Esophagus squamous epithelium (tissue), 4 donors: Measurements from ENCODE around the gene VAX1.
A peak's percentile ranks its signal among the peaks of the same experiment; 100 is the strongest.

Source experiments
- POLR2A ChIP-seq, 4 donors: fragments of 450-650 bp; IDR thresholded peaks; one replicate each; pipeline ENCODE4 v1.6.1; 2017; ENCODE audit warnings: antibody characterized with exemption in 4 of 4, mild to moderate bottlenecking in 4 of 4, moderate library complexity in 3 of 4
- TF ChIP-seq, protein P1 (sequence below), 6 experiments: fragments of 450-650 bp in 4 of 6; fragments of 200-600 bp in 2 of 6; sonication (generic) in 2 of 6; IDR thresholded peaks; one replicate each; pipeline ENCODE4 v1.5.1; 2016 to 2019; ENCODE audit warnings: antibody characterized with exemption in 6 of 6, mild to moderate bottlenecking in 4 of 6, moderate library complexity in 4 of 6

GRCh38 chr10:117167789-117168674 is 30.0 kb upstream of the VAX1 start:
- TF ChIP-seq, protein P1, sequence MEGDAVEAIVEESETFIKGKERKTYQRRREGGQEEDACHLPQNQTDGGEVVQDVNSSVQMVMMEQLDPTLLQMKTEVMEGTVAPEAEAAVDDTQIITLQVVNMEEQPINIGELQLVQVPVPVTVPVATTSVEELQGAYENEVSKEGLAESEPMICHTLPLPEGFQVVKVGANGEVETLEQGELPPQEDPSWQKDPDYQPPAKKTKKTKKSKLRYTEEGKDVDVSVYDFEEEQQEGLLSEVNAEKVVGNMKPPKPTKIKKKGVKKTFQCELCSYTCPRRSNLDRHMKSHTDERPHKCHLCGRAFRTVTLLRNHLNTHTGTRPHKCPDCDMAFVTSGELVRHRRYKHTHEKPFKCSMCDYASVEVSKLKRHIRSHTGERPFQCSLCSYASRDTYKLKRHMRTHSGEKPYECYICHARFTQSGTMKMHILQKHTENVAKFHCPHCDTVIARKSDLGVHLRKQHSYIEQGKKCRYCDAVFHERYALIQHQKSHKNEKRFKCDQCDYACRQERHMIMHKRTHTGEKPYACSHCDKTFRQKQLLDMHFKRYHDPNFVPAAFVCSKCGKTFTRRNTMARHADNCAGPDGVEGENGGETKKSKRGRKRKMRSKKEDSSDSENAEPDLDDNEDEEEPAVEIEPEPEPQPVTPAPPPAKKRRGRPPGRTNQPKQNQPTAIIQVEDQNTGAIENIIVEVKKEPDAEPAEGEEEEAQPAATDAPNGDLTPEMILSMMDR (IDR thresholded peaks at IDR 0.05): peak; percentile 55 to 92 (median 78)
- no peak for TF ChIP-seq POLR2A (IDR thresholded peaks at IDR 0.05)
